PC-9 (cell line): ENCODE results near the gene AHNAK.

ENCODE experiments used
- CTCF ChIP-seq: fragments of 200-600 bp; sonication (generic); conservative IDR thresholded peaks from 2 replicates; pipeline ENCODE4 v1.6.1; 2017; ENCODE audit warnings: mixed run types, antibody characterized with exemption, mild to moderate bottlenecking, moderate library complexity
- EZH2 ChIP-seq: fragments of 200-600 bp; sonication (generic); IDR thresholded peaks from 2 replicates; pipeline ENCODE4 v1.8.0; 2017; ENCODE audit warnings: antibody characterized with exemption, low read depth

DNA sequence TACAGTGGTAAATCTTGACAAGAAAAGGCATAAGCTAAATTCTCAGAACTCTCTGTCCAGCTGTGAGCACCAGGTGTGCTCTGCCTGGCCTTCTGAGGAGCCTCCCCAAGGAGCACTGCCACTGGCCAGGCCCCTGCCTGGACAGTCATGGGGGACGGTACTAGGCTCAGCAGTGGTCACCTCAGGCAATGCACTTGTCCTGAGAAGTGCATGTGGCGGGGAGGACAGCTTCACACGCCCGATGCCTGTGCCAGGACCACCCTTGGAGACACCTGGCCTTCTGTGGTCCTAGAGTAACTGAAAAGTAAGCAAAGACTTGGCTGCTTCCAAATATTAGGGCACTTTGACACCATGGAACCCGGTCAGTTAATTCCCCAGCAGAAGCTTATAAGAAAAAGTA, 156.4 kb downstream of the AHNAK start:
- no peak for TF ChIP-seq EZH2
- TF ChIP-seq CTCF = no peak
